ENCODE results near the gene ACBD6.

- TF ChIP-seq, protein P1, sequence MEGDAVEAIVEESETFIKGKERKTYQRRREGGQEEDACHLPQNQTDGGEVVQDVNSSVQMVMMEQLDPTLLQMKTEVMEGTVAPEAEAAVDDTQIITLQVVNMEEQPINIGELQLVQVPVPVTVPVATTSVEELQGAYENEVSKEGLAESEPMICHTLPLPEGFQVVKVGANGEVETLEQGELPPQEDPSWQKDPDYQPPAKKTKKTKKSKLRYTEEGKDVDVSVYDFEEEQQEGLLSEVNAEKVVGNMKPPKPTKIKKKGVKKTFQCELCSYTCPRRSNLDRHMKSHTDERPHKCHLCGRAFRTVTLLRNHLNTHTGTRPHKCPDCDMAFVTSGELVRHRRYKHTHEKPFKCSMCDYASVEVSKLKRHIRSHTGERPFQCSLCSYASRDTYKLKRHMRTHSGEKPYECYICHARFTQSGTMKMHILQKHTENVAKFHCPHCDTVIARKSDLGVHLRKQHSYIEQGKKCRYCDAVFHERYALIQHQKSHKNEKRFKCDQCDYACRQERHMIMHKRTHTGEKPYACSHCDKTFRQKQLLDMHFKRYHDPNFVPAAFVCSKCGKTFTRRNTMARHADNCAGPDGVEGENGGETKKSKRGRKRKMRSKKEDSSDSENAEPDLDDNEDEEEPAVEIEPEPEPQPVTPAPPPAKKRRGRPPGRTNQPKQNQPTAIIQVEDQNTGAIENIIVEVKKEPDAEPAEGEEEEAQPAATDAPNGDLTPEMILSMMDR (IDR thresholded peaks at IDR 0.05), result no peak
- TF ChIP-seq POLR2A (IDR thresholded peaks at IDR 0.05) (no peak), POLR2AphosphoS5 (IDR thresholded peaks at IDR 0.05) (no peak)
Observed at GRCh38 chr1:180456191-180456590, 46.2 kb downstream of the ACBD6 start.

All from breast epithelium (tissue), 3 donors.